WTC11 (cell line): ENCODE data around the gene LGALS13.

Source experiments
- CTCF ChIP-seq: fragments of 200-600 bp; IDR thresholded peaks from 2 replicates; pipeline ENCODE4 v1.8.0; 2022; ENCODE audit warnings: antibody characterized with exemption
- SP1 ChIP-seq: sonication (generic); formaldehyde crosslinking; conservative IDR thresholded peaks from 2 replicates; pipeline ENCODE4 v1.8.1; 2022; ENCODE audit warnings: missing genetic modification reagents
- ZBTB21 ChIP-seq: sonication (generic); formaldehyde crosslinking; IDR thresholded peaks from 2 replicates; pipeline ENCODE4 v1.8.1; 2023; ENCODE audit warnings: mild to moderate bottlenecking, missing genetic modification reagents, borderline replicate concordance
- ZNF232 ChIP-seq: sonication (generic); formaldehyde crosslinking; IDR thresholded peaks from 2 replicates; pipeline ENCODE4 v1.8.0; 2022; ENCODE audit warnings: mild to moderate bottlenecking, missing genetic modification reagents

GRCh38 chr19:39607021-39607420, 4.7 kb downstream of the LGALS13 start:
- no peak for TF ChIP-seq CTCF
- no peak for TF ChIP-seq ZNF232 (CRISPR knock-in tag)
- TF ChIP-seq SP1 (CRISPR knock-in tag), result no peak
- no peak for TF ChIP-seq ZBTB21 (CRISPR knock-in tag)
